ENCODE measurements around the gene JARID2. TPM values are rescaled to one million over a fixed set of nuclear protein-coding genes. Genes with fewer than 3 reads are reported as not detected.

JARID2 gene
- total RNA-seq, 4 donors from 2014 or later: 11.6 to 22.5 (median 16.4) TPM

GRCh38 chr6:15269619-15270018 is 23.8 kb downstream of the JARID2 start:
- Histone ChIP-seq H3K27me3 (no peaks in the 10 kb centered on the region), H3K27ac (peak overlapping the region in 3 of 4 donors; percentile 82 to 86 (median 83)), H3K9me3 (no peaks in the 10 kb centered on the region), H3K36me3 (no peaks in the 10 kb centered on the region), H3K4me1 (peaks cover 62 to 73% of the 10 kb centered on the region in 2 donors), H3K4me3 (no peak overlapping the region)
- DNase-seq (no peak), ATAC-seq (no peak)
- intact Hi-C loops (cut with DNase I; ENCODE audit: low total_unique reads) (loop anchor here (5.0 kb wide), 3 partner anchors 83 to 387 kb away; no protein-coding TSS in a partner anchor), in situ Hi-C loops (cut with MboI; ENCODE audit: low sequenced_read_pairs in 4 of 4) (loop anchor here (25.0 kb wide), 5 partner anchors 93 to 343 kb away; no protein-coding TSS in a partner anchor)
- TF ChIP-seq POLR2A (IDR thresholded peaks at IDR 0.05): no peak
- TF ChIP-seq, protein P1, sequence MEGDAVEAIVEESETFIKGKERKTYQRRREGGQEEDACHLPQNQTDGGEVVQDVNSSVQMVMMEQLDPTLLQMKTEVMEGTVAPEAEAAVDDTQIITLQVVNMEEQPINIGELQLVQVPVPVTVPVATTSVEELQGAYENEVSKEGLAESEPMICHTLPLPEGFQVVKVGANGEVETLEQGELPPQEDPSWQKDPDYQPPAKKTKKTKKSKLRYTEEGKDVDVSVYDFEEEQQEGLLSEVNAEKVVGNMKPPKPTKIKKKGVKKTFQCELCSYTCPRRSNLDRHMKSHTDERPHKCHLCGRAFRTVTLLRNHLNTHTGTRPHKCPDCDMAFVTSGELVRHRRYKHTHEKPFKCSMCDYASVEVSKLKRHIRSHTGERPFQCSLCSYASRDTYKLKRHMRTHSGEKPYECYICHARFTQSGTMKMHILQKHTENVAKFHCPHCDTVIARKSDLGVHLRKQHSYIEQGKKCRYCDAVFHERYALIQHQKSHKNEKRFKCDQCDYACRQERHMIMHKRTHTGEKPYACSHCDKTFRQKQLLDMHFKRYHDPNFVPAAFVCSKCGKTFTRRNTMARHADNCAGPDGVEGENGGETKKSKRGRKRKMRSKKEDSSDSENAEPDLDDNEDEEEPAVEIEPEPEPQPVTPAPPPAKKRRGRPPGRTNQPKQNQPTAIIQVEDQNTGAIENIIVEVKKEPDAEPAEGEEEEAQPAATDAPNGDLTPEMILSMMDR (IDR thresholded peaks at IDR 0.05 in 4 of 5, conservative IDR thresholded peaks at IDR 0.05 in 1 of 5): no peak

- peaks cover 62 to 71% of the 10 kb centered on the region in 2 donors for H3K4me1 ChIP-seq
- H3K4me3 ChIP-seq: no peak overlapping the region
- no peaks in the 10 kb centered on the region for H3K9me3 ChIP-seq
- intact Hi-C loops (cut with DNase I; ENCODE audit: low total_unique reads): no loop called here
- in situ Hi-C loops (cut with MboI; ENCODE audit: low sequenced_read_pairs in 4 of 4): loop anchor here (25.0 kb wide), 5 partner anchors 92 to 342 kb away; no protein-coding TSS in a partner anchor
- no peak for DNase-seq
- H3K27ac ChIP-seq: peak overlapping the region in 2 of 4 donors; percentile 6 to 14
- TF ChIP-seq POLR2A (IDR thresholded peaks at IDR 0.05): no peak
- TF ChIP-seq, protein P1 (IDR thresholded peaks at IDR 0.05 in 4 of 5, conservative IDR thresholded peaks at IDR 0.05 in 1 of 5): no peak
- H3K27me3 ChIP-seq: no peaks in the 10 kb centered on the region
- ATAC-seq: no peak
- no peaks in the 10 kb centered on the region for H3K36me3 ChIP-seq
Measured at GRCh38 chr6:15270402-15270801, 24.5 kb downstream of the JARID2 start.

DNA sequence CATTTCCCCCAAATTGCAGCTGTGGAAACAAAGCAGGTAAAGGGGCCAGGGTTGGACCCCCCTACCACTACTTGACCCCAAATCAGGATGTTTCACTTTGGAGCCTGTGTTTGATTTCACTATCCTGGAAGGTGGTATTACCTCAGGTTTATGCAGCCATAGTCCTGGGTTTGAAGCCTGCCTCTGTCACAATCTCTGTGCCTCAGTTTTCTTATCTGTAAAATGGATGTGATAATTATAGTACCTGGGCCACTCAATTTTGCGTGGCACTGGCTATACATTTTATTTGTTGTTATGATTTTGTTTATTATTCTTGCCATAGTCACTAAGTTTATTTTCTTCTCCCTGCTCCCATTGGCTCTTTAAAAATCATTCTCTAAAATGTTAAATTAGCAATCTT is 26.7 kb downstream of the JARID2 start:
- Histone ChIP-seq H3K4me3 (no peak overlapping the region), H3K27ac (no peak overlapping the region), H3K27me3 (no peaks in the 10 kb centered on the region), H3K9me3 (no peaks in the 10 kb centered on the region), H3K36me3 (no peaks in the 10 kb centered on the region), H3K4me1 (peaks cover 53 to 68% of the 10 kb centered on the region in 2 donors)
- in situ Hi-C loops (cut with MboI; ENCODE audit: low sequenced_read_pairs in 4 of 4) (loop anchor here (25.0 kb wide), 5 partner anchors 90 to 340 kb away; no protein-coding TSS in a partner anchor), intact Hi-C loops (cut with DNase I; ENCODE audit: low total_unique reads) (no loop called here)
- ATAC-seq (no peak), DNase-seq (no peak)
- TF ChIP-seq, protein P1 (IDR thresholded peaks at IDR 0.05 in 4 of 5, conservative IDR thresholded peaks at IDR 0.05 in 1 of 5): no peak
- TF ChIP-seq POLR2A (IDR thresholded peaks at IDR 0.05): no peak

DNA sequence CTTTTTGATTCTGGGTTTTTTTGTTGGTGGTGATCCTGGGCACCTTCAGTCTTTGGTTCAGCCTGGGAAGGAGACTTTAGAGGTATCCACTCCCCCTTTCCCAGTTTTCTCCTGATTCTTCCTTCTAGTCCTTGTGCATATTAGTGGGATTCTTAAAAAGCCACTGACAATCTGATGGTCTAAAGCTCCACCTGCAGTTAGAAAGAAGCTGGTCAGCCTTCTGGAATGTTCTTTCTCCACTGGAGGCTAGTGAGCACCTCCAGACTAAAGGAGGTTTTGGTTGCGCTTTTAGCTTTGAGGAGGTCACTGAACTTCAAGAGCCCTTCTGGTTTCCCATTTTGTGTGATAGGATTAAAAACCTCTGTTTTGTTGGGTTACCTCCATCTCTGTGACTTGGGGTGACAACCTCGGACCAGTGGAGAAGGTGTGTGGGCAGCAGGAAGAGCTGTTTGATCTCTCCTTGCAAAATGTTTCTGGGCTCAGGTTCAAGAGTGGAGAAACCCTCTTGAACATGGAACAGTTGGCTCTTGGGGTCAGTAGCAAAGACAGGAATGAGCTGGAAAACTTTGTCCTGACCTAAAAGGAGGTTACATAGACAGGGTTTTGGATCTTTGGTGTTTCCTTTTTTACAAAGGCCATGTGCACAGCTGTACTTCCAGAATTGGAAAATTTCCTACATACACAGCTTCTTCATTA is 29.0 kb downstream of the JARID2 start:
- H3K36me3 ChIP-seq: no peaks in the 10 kb centered on the region
- TF ChIP-seq, protein P1 (IDR thresholded peaks at IDR 0.05 in 4 of 5, conservative IDR thresholded peaks at IDR 0.05 in 1 of 5): peak in 3 of 5 experiments; percentile 18 to 27 (median 20)
- TF ChIP-seq POLR2A (IDR thresholded peaks at IDR 0.05): no peak
- no peak for DNase-seq
- no peaks in the 10 kb centered on the region for H3K27me3 ChIP-seq
- H3K4me1 ChIP-seq: peaks cover 44 to 58% of the 10 kb centered on the region in 2 donors
- peak; percentile 57 to 81 for ATAC-seq
- in situ Hi-C loops (cut with MboI; ENCODE audit: low sequenced_read_pairs in 4 of 4) (loop anchor here (25.0 kb wide), 5 partner anchors 87 to 337 kb away; no protein-coding TSS in a partner anchor), intact Hi-C loops (cut with DNase I; ENCODE audit: low total_unique reads) (no loop called here)
- H3K9me3 ChIP-seq: no peaks in the 10 kb centered on the region
- peak overlapping the region; percentile 0 to 22 (median 15) for H3K27ac ChIP-seq
- H3K4me3 ChIP-seq: no peak overlapping the region

Data from gastrocnemius medialis (tissue), 4 donors.